Measurements from ENCODE around the gene SNCG.
A peak's percentile ranks its signal among the peaks of the same experiment; 100 is the strongest.
"Not testable (repeated sequence)": the region's sequence is repeated elsewhere in the genome, so short reads cannot be mapped to it uniquely, and the experiment has no call there.

DNA sequence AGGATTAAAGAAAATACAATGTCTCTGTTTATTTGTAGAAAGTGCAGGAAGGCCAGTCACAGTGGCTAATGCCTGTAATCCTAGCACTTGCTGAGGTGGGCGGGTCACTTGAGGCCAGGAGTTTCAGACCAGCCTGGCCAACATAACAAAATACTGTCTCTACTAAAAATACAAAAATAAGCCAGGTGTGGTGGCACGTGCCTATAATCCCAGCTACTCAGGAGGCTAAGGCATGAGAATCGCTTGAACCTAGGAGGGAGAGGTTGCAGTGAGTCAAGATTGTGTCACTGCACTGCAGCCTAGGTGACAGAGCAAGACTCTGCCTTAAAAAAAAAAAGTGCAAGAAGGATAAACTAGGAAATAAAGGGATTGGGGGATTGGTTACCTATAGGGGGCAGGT is 20.1 kb downstream of the SNCG start:
- not testable (repeated sequence) for TF ChIP-seq EZH2phosphoT487 (IDR thresholded peaks at IDR 0.05; ENCODE audit: borderline replicate concordance); TCF7L2 (IDR thresholded peaks at IDR 0.05; ENCODE audit: borderline replicate concordance, extremely low read depth, insufficient read depth, insufficient read length); CBX3 (IDR thresholded peaks at IDR 0.05; ENCODE audit: low read depth); EZH2 (IDR thresholded peaks at IDR 0.05); CEBPB (IDR thresholded peaks at IDR 0.05; ENCODE audit: low read depth); JUND (IDR thresholded peaks at IDR 0.05); POLR2A (IDR thresholded peaks at IDR 0.05; ENCODE audit: borderline replicate concordance, extremely low read depth, insufficient read depth, insufficient read length); ELF1 (IDR thresholded peaks at IDR 0.05; ENCODE audit: borderline replicate concordance, low read depth); SIN3A (IDR thresholded peaks at IDR 0.05; ENCODE audit: low read depth); SP1 (IDR thresholded peaks at IDR 0.05; ENCODE audit: low read depth)
- TF ChIP-seq, protein P1, sequence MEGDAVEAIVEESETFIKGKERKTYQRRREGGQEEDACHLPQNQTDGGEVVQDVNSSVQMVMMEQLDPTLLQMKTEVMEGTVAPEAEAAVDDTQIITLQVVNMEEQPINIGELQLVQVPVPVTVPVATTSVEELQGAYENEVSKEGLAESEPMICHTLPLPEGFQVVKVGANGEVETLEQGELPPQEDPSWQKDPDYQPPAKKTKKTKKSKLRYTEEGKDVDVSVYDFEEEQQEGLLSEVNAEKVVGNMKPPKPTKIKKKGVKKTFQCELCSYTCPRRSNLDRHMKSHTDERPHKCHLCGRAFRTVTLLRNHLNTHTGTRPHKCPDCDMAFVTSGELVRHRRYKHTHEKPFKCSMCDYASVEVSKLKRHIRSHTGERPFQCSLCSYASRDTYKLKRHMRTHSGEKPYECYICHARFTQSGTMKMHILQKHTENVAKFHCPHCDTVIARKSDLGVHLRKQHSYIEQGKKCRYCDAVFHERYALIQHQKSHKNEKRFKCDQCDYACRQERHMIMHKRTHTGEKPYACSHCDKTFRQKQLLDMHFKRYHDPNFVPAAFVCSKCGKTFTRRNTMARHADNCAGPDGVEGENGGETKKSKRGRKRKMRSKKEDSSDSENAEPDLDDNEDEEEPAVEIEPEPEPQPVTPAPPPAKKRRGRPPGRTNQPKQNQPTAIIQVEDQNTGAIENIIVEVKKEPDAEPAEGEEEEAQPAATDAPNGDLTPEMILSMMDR (IDR thresholded peaks at IDR 0.05 in 2 of 3, conservative IDR thresholded peaks at IDR 0.05 in 1 of 3; ENCODE audit: borderline replicate concordance in 1 of 3, insufficient read depth in 1 of 3, low read depth in 2 of 3, low read length in 2 of 3), result not testable (repeated sequence)
- TF ChIP-seq POLR2AphosphoS5 (IDR thresholded peaks at IDR 0.05; ENCODE audit: low read depth, low read length), result 0 out of 2 replicates have a peak, but pooled peaks have one; percentile 17
- TF ChIP-seq, protein P2, sequence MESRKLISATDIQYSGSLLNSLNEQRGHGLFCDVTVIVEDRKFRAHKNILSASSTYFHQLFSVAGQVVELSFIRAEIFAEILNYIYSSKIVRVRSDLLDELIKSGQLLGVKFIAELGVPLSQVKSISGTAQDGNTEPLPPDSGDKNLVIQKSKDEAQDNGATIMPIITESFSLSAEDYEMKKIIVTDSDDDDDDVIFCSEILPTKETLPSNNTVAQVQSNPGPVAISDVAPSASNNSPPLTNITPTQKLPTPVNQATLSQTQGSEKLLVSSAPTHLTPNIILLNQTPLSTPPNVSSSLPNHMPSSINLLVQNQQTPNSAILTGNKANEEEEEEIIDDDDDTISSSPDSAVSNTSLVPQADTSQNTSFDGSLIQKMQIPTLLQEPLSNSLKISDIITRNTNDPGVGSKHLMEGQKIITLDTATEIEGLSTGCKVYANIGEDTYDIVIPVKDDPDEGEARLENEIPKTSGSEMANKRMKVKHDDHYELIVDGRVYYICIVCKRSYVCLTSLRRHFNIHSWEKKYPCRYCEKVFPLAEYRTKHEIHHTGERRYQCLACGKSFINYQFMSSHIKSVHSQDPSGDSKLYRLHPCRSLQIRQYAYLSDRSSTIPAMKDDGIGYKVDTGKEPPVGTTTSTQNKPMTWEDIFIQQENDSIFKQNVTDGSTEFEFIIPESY (IDR thresholded peaks at IDR 0.05; ENCODE audit: extremely low read depth, insufficient replicate concordance, low read length), result not testable (repeated sequence)
- TF ChIP-seq, protein P3, sequence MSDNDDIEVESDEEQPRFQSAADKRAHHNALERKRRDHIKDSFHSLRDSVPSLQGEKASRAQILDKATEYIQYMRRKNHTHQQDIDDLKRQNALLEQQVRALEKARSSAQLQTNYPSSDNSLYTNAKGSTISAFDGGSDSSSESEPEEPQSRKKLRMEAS (IDR thresholded peaks at IDR 0.05), result not testable (repeated sequence)

All from HCT116 (cell line).